A172 (cell line): ENCODE data around the gene KSR2. TPM values are rescaled to one million over a fixed set of nuclear protein-coding genes. Genes with fewer than 3 reads are reported as not detected.
"Not testable (repeated sequence)": the region's sequence is repeated elsewhere in the genome, so short reads cannot be mapped to it uniquely, and the experiment has no call there.

ENCODE experiments used
- DNase-seq: peaks from one replicate; pipeline ENCODE4 v3.0.0-alpha.2; 2015; ENCODE audit warnings: low spot score
- total RNA-seq: library from RNA; depleted of rRNA; stranded (reverse); fragments of >200 nt; shearing (Covaris generic); gene quantifications from 2 replicates; pipeline ENCODE4 v1.2.3, GENCODE V29; 2014

The KSR2 gene
- total RNA-seq, 1 experiment from 2014 or later, result 0.10 TPM

- DNase-seq, result no peak
Measured at GRCh38 chr12:117761528-117762100, 207.2 kb downstream of the KSR2 start.

DNA sequence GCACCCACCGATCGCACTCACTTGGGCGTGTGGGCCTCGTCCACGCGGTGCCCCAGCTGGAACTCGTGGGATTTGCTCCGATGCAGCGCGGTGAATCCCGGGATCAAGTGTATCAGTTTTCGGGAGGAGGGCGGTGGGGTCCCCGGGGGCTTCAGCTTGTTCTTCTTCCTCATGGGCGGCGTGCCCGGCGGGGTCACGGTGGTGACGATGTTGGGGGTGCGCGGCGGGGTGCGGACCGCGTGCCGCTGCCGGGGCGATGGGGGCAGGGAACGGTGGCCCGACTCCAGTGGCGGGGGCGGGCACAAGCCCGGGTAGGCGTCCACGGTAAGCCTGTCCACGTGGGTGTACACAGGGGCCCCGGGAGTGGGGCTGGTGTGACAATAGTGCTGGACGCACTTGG, 207.8 kb downstream of the KSR2 start:
- DNase-seq, result no peak

DNA sequence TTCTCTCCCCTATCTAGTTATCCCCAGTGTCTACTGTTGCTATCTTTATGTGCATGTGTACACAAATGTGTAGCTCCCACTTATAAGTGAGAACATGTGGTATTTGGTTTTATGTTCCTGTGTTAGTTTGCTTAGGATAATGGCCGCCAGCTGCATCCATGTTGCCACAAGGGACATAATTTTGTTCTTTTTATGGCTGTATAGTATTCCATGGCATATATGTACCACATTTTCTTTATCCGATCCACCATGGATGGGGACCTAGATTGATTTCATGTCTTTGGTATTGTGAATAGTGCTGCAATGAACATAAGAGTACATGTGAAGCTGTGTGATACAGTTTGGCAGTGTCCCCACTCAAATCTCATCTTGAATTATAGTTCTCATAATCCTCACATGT, 218.1 kb downstream of the KSR2 start:
- no peak for DNase-seq

- DNase-seq, result no peak
Measured at GRCh38 chr12:117749431-117749830, 219.4 kb downstream of the KSR2 start.

GRCh38 chr12:117746358-117746757, 222.4 kb downstream of the KSR2 start:
- DNase-seq, result peak; percentile 17

GRCh38 chr12:117744418-117744817, 224.4 kb downstream of the KSR2 start:
- no peak for DNase-seq

DNA sequence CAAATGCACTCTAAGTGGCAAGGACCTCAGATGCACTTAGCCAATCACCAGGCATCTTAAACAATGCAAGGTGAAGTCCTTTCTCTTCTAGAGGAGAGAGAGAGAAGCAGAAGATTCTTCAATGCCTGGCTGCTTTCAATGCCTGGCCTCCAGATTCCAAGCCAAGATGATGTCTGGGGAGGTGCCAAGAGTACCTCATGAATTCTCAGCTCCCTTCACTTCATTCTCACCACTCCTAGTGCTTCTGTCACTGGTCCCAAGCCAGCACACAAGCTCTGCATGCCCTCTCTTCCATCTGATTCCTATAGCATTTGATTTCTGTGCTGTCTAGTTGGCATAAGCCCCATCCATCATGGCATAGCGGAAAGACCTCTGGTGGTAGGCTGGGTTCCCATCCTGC, 225.0 kb downstream of the KSR2 start:
- DNase-seq, result no peak

GRCh38 chr12:117742721-117743120, 226.1 kb downstream of the KSR2 start:
- no peak for DNase-seq

DNA sequence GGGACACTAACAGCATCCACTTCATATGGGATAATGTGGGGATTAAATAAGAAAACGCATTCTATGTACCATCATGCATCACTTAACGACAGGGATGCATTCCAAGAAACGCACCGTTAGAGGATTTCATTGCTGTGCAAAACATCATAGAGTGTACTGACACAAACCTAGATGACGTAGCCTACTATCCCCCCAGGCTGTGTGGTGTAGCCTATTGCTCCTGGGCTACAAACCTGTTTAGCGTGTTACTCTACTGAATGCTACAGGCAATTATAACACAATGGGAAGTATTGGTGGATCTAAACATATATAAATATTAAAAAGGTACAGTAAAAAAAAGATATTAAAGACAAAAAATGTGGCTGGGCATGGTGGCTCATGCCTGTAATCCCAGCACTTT, 230.6 kb downstream of the KSR2 start:
- DNase-seq, result no peak

- no peak for DNase-seq
Measured at GRCh38 chr12:117733549-117733805, 235.3 kb downstream of the KSR2 start.

DNA sequence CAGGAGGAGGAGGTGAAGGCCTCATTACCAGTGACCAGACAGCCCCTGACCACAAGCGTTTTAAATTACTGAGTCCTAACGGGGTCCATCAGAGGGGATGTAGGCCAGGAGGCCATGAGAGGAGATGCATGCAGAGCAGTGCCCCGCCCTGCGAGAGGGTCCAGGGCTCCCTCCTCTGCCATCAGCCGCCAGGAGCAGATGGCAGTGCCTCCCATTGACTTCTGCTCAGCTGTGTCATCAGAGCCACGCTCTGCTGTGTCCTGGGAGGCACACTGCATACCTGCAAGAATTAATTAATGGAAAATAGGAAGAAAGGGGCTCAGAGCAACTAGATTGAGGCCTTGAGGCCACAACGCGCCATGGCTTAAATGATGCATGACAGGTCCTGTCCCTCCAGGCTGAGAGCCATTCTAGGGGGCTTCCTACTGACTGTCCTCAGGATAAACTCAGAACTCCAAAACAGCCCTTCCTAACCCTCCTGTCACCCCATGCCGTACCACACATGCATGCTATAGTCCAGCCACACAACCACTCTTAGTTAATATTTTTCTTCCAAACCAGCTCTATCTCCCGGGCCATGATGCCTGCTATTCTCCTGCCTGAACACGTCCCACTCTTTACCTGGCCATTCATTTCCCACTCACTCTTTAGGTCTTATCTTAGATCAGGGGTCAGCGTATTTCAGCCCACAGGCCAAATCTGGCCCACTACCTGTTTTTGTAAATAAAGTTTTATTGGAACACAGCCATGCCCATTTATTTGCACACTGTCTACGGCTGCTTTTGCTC, 235.8 kb downstream of the KSR2 start:
- DNase-seq, result no peak

DNA sequence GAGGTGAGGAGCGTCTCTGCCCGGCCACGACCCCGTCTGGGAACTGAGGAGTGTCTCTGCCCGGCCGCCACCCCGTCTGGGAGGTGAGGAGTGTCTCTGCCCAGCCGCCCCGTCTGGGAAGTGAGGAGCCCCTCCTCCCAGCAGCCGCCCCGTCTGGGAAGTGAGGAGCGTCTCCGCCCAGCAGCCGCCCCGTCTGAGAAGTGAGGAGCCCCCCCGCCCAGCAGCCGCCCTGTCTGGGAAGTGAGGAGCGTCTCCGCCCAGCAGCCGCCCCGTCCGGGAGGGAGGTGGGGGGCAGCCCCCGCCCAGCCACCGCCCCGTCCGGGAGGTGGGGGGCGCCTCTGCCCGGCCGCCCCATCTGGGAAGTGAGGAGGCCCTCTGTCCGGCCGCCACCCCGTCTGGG, 237.7 kb downstream of the KSR2 start:
- not testable (repeated sequence) for DNase-seq

DNA sequence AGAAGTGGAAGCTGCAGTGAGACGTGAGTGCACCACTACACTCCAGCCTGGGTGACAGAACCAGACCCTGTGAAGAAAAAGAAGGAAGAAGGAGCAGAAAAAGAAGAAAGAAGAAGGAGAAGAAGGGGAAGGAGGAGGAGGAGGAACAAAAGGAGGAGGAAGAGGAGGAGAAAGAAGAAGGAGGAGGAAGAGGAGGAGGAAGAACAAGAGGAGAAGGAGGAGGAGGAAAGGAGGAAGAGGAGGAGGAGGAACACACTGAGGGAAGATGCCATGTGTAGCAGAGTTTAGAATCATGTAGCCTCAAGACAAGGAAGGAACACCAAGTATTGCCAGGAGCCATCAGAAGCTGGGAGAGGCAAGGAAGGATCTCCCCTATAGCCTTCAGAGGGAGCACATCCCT, 241.5 kb downstream of the KSR2 start:
- no peak for DNase-seq

GRCh38 chr12:117724543-117724942, 244.2 kb downstream of the KSR2 start:
- no peak for DNase-seq

GRCh38 chr12:117718559-117718958, 250.2 kb downstream of the KSR2 start:
- DNase-seq, result no peak

- DNase-seq, result no peak
Measured at GRCh38 chr12:117718141-117718540, 250.6 kb downstream of the KSR2 start.

GRCh38 chr12:117714203-117714602, 254.6 kb downstream of the KSR2 start:
- no peak for DNase-seq

DNA sequence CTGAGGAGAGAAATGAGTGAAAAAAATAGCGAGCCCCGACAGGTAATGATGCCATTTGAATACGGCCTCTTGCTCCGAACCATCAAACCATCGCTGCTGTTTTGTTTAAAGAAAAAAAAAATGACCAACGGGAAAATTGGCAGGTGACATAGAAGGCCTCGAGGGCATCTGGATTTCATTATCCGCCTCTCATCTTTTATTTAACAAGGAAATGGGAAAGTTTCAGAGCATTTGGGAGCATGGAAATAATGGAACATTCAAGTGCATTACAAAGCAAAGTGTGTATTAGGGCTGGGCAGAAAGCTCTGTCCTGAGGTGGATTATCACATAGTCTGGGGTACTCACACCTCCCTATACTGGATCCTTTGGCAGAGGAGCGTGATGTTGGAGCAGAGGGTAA, 258.7 kb downstream of the KSR2 start:
- no peak for DNase-seq

GRCh38 chr12:117707861-117708260, 260.9 kb downstream of the KSR2 start:
- no peak for DNase-seq

DNA sequence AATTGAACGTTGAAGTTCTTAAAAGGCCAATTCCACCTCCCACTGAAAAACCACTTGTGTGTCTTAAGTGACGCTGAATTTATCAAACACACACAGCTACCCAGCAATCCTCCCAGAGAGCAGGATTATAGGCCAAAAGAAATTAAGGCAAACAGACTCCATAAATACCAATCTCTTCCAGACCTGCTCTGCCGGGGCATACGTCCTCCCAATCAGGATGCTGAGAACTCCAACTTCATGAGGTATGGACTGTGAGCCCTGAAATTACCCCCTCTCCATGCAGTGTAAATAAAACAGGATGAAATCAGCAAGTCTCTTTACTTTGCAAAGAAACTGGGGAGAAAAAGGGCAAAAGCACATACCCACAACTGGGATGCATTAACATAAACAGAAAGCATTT, 265.2 kb downstream of the KSR2 start:
- no peak for DNase-seq

DNA sequence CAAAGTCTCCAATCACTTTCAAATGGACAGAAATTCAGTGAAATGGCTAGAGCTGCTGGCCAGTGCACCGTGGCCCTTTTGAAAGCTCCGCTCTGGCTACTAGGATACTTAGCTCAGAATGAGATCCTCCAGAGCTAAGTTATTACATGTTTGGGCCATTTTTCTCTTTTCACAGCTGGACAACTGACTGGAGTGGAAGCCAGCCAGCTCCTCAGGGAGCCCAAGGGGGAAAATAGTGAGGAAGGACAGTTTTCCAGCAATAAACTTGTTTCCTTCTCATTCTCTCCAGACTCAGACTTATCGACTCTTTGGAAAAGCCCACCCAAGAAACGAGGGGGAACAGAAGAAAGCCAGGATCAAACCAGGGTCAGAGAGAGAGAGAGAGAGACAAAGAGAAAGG, 266.0 kb downstream of the KSR2 start:
- no peak for DNase-seq

DNA sequence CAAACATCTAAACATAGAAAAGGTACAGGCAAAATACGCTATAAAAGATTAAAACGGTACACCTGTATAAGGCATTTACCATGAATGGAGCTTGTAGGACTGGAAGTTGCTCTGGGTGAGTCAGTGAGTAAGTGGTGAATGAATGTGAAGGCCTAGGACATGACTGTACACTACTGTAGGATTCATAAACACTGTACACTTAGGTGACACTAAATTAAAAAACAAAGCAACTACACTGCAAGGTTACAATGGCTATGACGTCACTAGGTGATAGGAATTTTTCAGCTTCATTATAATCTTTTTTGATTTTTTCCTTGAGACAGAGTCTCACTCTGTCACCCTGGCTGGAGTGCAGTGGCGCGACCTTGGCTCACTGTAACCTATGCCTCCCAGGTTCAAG, 269.2 kb downstream of the KSR2 start:
- DNase-seq, result peak; percentile 43

DNA sequence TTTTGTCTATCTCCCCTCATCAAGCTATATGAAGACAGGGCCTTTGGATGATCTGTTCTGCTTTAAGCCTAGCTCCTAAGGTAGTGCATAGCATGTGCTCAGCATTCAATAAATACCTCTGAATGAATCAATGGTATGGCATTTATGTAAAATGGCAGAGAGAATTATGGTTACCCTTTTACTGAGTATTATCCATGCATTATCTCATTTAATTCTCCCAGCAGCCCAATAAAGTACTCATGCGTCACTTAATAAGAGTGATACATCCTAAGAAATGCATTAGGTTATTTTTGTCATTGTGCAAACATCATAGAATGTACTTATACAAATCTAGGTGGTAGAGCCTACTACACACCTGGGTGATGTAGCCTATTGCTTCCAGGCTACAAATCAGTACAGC, 269.7 kb downstream of the KSR2 start:
- DNase-seq, result peak; percentile 22

- no peak for DNase-seq
Measured at GRCh38 chr12:117695956-117696355, 272.8 kb downstream of the KSR2 start.
